ENCODE measurements around the gene SCYL1. TPM values are rescaled to one million over a fixed set of nuclear protein-coding genes. Genes with fewer than 3 reads are reported as not detected.

SCYL1 gene
- total RNA-seq, 1 experiment from 2014 or later, result 39.1 TPM

GRCh38 chr11:65492387-65492636, 32.6 kb upstream of the SCYL1 start:
- H3K4me2 ChIP-seq (ENCODE audit: low read depth, low read length, poor library complexity, severe bottlenecking), result no peak overlapping the region
- no peak overlapping the region for H3K9ac ChIP-seq (ENCODE audit: low read length)
- H3K27me3 ChIP-seq (ENCODE audit: low read length), result no peaks in the 10 kb centered on the region
- no peaks in the 10 kb centered on the region for H3K79me2 ChIP-seq (ENCODE audit: low read length)
- peaks cover 68% of the 10 kb centered on the region for H3K4me1 ChIP-seq (ENCODE audit: low read length)
- no peaks in the 10 kb centered on the region for H3K9me2 ChIP-seq (replicated peaks; ENCODE audit: insufficient read depth, low read length)
- no peak overlapping the region for H2AFZ ChIP-seq (ENCODE audit: low read length)
- DNase-seq, result no peak
- H4K20me1 ChIP-seq (ENCODE audit: insufficient read depth, low read depth, low read length), result no peaks in the 10 kb centered on the region
- no peak overlapping the region for H3K4me3 ChIP-seq (ENCODE audit: low read length)
- no peaks in the 10 kb centered on the region for H3K36me3 ChIP-seq (ENCODE audit: insufficient read depth, low read length)
- H3K27ac ChIP-seq (ENCODE audit: low read length), result no peak overlapping the region
- no peaks in the 10 kb centered on the region for H3K9me3 ChIP-seq (ENCODE audit: low read length)

GRCh38 chr11:65492637-65493366, 32.1 kb upstream of the SCYL1 start:
- Histone ChIP-seq H3K4me1 (ENCODE audit: low read length) (peaks cover 65% of the 10 kb centered on the region), H3K27me3 (ENCODE audit: low read length) (no peaks in the 10 kb centered on the region), H3K9ac (ENCODE audit: low read length) (peak overlapping the region; percentile 29; the same call in 1 of the 2 replicates), H3K4me2 (ENCODE audit: low read depth, low read length, poor library complexity, severe bottlenecking) (no peak overlapping the region), H4K20me1 (ENCODE audit: insufficient read depth, low read depth, low read length) (no peaks in the 10 kb centered on the region), H3K27ac (ENCODE audit: low read length) (no peak overlapping the region), H3K79me2 (ENCODE audit: low read length) (no peaks in the 10 kb centered on the region), H3K4me3 (ENCODE audit: low read length) (no peak overlapping the region), H3K9me3 (ENCODE audit: low read length) (no peaks in the 10 kb centered on the region), H3K36me3 (ENCODE audit: insufficient read depth, low read length) (no peaks in the 10 kb centered on the region), H3K9me2 (replicated peaks; ENCODE audit: insufficient read depth, low read length) (no peaks in the 10 kb centered on the region), H2AFZ (ENCODE audit: low read length) (peak overlapping the region; percentile 72; the same call in 1 of the 2 replicates)
- no peak for DNase-seq

DNA sequence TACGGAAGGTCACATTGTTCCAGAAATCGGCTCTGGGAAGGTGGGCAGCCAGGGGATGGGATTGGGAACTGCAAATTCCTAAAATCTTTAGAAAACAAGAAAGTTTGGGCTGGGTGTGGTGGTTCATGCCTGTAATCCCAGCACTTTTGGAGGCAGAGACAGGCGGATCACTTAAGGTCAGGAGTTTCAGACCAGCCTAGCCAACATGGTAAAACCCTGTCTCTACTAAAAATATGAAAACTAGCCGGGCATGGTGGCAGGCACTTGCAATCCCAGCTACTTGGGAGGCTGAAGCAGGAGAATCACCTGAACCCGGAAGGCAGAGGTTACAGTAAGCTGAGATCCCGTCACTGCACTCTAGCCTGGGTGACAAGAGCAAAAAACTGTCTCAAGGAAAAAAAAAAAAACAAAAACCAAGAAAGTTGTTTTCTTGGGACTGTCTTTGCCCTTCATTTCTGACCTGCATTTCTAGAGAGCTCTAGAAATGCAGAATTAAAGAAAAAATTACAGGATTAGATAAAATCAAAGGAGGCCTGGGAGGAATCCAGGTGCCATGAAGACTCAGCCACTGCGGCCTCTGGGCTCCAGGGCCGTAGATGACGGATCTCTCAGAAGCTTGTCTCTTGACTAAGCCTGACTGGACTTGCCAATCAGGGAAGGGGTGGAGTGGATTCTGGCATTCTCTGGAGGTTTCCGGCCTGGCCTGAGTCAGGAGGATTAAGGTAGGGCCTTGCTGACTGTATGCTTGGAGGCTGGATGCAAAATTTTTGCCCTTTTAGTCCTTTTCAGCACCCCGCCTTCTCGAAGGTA, 31.3 kb upstream of the SCYL1 start:
- Histone ChIP-seq H3K36me3 (ENCODE audit: insufficient read depth, low read length) (no peaks in the 10 kb centered on the region), H3K9ac (ENCODE audit: low read length) (peak overlapping the region; percentile 29; the same call in 1 of the 2 replicates), H3K9me2 (replicated peaks; ENCODE audit: insufficient read depth, low read length) (no peaks in the 10 kb centered on the region), H3K27me3 (ENCODE audit: low read length) (no peaks in the 10 kb centered on the region), H3K4me2 (ENCODE audit: low read depth, low read length, poor library complexity, severe bottlenecking) (no peak overlapping the region), H4K20me1 (ENCODE audit: insufficient read depth, low read depth, low read length) (no peaks in the 10 kb centered on the region), H3K4me1 (ENCODE audit: low read length) (peaks cover 65% of the 10 kb centered on the region), H3K79me2 (ENCODE audit: low read length) (no peaks in the 10 kb centered on the region), H3K9me3 (ENCODE audit: low read length) (no peaks in the 10 kb centered on the region), H3K4me3 (ENCODE audit: low read length) (no peak overlapping the region), H2AFZ (ENCODE audit: low read length) (peak overlapping the region; percentile 72), H3K27ac (ENCODE audit: low read length) (no peak overlapping the region)
- no peak for DNase-seq

GRCh38 chr11:65496304-65497140, 28.4 kb upstream of the SCYL1 start:
- Histone ChIP-seq H3K9ac (ENCODE audit: low read length) (peak overlapping the region; percentile 68), H3K27ac (ENCODE audit: low read length) (peak overlapping the region; percentile 89), H3K27me3 (ENCODE audit: low read length) (no peaks in the 10 kb centered on the region), H3K9me2 (replicated peaks; ENCODE audit: insufficient read depth, low read length) (no peaks in the 10 kb centered on the region), H4K20me1 (ENCODE audit: insufficient read depth, low read depth, low read length) (peaks cover 23% of the 10 kb centered on the region), H3K4me3 (ENCODE audit: low read length) (peak overlapping the region; percentile 45), H2AFZ (ENCODE audit: low read length) (0 out of 2 replicates have a peak overlapping the region, but pooled peaks have one; percentile 78), H3K9me3 (ENCODE audit: low read length) (no peaks in the 10 kb centered on the region), H3K4me2 (ENCODE audit: low read depth, low read length, poor library complexity, severe bottlenecking) (peak overlapping the region; percentile 72), H3K4me1 (ENCODE audit: low read length) (peaks cover 62% of the 10 kb centered on the region), H3K36me3 (ENCODE audit: insufficient read depth, low read length) (peaks cover 25% of the 10 kb centered on the region), H3K79me2 (ENCODE audit: low read length) (peaks cover 26% of the 10 kb centered on the region)
- no peak for DNase-seq

GRCh38 chr11:65497141-65498041, 27.5 kb upstream of the SCYL1 start:
- Histone ChIP-seq H3K4me3 (ENCODE audit: low read length) (peak overlapping the region; percentile 83), H3K27me3 (ENCODE audit: low read length) (no peaks in the 10 kb centered on the region), H3K4me1 (ENCODE audit: low read length) (peaks cover 64% of the 10 kb centered on the region), H3K9ac (ENCODE audit: low read length) (peak overlapping the region; percentile 89), H3K79me2 (ENCODE audit: low read length) (peaks cover 35% of the 10 kb centered on the region), H3K27ac (ENCODE audit: low read length) (peak overlapping the region; percentile 99), H3K9me2 (replicated peaks; ENCODE audit: insufficient read depth, low read length) (no peaks in the 10 kb centered on the region), H4K20me1 (ENCODE audit: insufficient read depth, low read depth, low read length) (peaks cover 31% of the 10 kb centered on the region), H3K36me3 (ENCODE audit: insufficient read depth, low read length) (peaks cover 34% of the 10 kb centered on the region), H3K4me2 (ENCODE audit: low read depth, low read length, poor library complexity, severe bottlenecking) (peak overlapping the region; percentile 99), H3K9me3 (ENCODE audit: low read length) (no peaks in the 10 kb centered on the region), H2AFZ (ENCODE audit: low read length) (peak overlapping the region; percentile 78; the same call in 1 of the 2 replicates)
- peak; percentile 99 for DNase-seq

DNA sequence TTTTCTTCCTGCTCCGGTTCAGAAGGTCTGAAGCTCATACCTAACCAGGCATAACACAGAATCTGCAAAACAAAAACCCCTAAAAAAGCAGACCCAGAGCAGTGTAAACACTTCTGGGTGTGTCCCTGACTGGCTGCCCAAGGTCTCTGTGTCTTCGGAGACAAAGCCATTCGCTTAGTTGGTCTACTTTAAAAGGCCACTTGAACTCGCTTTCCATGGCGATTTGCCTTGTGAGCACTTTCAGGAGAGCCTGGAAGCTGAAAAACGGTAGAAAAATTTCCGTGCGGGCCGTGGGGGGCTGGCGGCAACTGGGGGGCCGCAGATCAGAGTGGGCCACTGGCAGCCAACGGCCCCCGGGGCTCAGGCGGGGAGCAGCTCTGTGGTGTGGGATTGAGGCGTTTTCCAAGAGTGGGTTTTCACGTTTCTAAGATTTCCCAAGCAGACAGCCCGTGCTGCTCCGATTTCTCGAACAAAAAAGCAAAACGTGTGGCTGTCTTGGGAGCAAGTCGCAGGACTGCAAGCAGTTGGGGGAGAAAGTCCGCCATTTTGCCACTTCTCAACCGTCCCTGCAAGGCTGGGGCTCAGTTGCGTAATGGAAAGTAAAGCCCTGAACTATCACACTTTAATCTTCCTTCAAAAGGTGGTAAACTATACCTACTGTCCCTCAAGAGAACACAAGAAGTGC, 26.7 kb upstream of the SCYL1 start:
- Histone ChIP-seq H3K27ac (ENCODE audit: low read length) (peak overlapping the region; percentile 99), H3K4me2 (ENCODE audit: low read depth, low read length, poor library complexity, severe bottlenecking) (peak overlapping the region; percentile 99), H3K9me2 (replicated peaks; ENCODE audit: insufficient read depth, low read length) (no peaks in the 10 kb centered on the region), H3K4me3 (ENCODE audit: low read length) (peak overlapping the region; percentile 83), H3K9me3 (ENCODE audit: low read length) (no peaks in the 10 kb centered on the region), H3K4me1 (ENCODE audit: low read length) (peaks cover 64% of the 10 kb centered on the region), H3K36me3 (ENCODE audit: insufficient read depth, low read length) (peaks cover 42% of the 10 kb centered on the region), H3K9ac (ENCODE audit: low read length) (peak overlapping the region; percentile 89), H4K20me1 (ENCODE audit: insufficient read depth, low read depth, low read length) (peaks cover 39% of the 10 kb centered on the region), H3K79me2 (ENCODE audit: low read length) (peaks cover 43% of the 10 kb centered on the region), H3K27me3 (ENCODE audit: low read length) (no peaks in the 10 kb centered on the region), H2AFZ (ENCODE audit: low read length) (peak overlapping the region; percentile 55; the same call in 1 of the 2 replicates)
- peak; percentile 92 for DNase-seq

DNA sequence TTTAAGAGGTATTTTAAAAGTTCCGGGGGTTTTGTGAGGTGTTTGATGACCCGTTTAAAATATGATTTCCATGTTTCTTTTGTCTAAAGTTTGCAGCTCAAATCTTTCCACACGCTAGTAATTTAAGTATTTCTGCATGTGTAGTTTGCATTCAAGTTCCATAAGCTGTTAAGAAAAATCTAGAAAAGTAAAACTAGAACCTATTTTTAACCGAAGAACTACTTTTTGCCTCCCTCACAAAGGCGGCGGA, 26.2 kb upstream of the SCYL1 start:
- Histone ChIP-seq H2AFZ (ENCODE audit: low read length) (peak overlapping the region; percentile 55; the same call in 1 of the 2 replicates), H3K9me3 (ENCODE audit: low read length) (no peaks in the 10 kb centered on the region), H3K27ac (ENCODE audit: low read length) (peak overlapping the region; percentile 99), H3K27me3 (ENCODE audit: low read length) (no peaks in the 10 kb centered on the region), H3K4me1 (ENCODE audit: low read length) (peaks cover 64% of the 10 kb centered on the region), H3K79me2 (ENCODE audit: low read length) (peaks cover 44% of the 10 kb centered on the region), H3K9ac (ENCODE audit: low read length) (peak overlapping the region; percentile 89), H3K9me2 (replicated peaks; ENCODE audit: insufficient read depth, low read length) (no peaks in the 10 kb centered on the region), H4K20me1 (ENCODE audit: insufficient read depth, low read depth, low read length) (peaks cover 44% of the 10 kb centered on the region), H3K36me3 (ENCODE audit: insufficient read depth, low read length) (peaks cover 47% of the 10 kb centered on the region), H3K4me3 (ENCODE audit: low read length) (peak overlapping the region; percentile 83), H3K4me2 (ENCODE audit: low read depth, low read length, poor library complexity, severe bottlenecking) (peak overlapping the region; percentile 99)
- DNase-seq, result no peak
